ENCODE data around the gene PLXDC1. TPM values are rescaled to one million over a fixed set of nuclear protein-coding genes. Genes with fewer than 3 reads are reported as not detected.

PLXDC1 gene
- total and polyA plus RNA-seq, 11 donors: 4.8 to 17.4 (median 13.3) TPM

DNA sequence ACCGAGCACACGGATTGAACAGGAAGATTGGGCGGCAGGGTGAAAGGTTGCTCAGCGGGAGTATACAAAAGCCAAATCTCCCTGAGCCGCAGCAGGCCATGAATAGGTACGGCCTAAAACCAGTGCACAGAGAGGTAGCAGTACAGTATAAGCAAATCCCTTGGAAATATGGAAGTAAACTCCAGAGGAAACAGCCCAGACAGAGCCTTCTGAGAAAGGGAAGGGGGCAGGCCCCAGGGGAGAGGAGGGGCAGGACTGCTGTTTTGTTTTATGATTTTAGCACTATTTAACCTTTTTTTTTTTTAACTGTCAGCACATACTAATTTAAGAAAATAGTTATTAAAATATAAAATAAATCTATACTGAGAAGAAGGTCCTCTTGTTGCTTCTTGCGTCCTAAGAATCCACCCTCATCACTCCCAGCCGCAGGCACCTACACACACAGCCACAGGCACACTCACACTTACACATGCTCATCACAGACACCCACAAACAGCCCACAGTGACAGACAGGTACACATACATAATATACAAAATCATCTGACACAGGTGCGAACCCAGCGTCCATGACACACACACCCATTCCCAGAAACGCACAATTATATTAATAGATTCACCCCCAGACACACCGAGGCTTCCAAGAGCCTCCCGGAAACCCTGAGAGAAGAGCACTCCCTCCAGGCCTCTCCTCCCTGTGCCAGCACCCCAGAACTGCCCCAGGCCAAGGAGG, 12.8 kb downstream of the PLXDC1 start:
- H3K27me3 ChIP-seq: no peaks in the 10 kb centered on the region
- WGBS, 4 donors: 77 to 84% (median 80%) methylated on average over 12 to 13 of the region's 13 CpGs
- peaks cover 0 to 5% (median 0%) of the 10 kb centered on the region in 9 donors for H3K36me3 ChIP-seq
- no peak overlapping the region for H3K4me3 ChIP-seq
- intact Hi-C loops (cut with DNase I): loop anchor here in 1 of 10 donors (5.0 kb wide), 1 partner anchor 41 kb away; no protein-coding TSS in a partner anchor
- peaks cover 0 to 33% (median 7%) of the 10 kb centered on the region in 12 donors for H3K4me1 ChIP-seq
- no peaks in the 10 kb centered on the region for H3K9me3 ChIP-seq
- DNase-seq: peak in 2 of 5 donors; percentile 31 to 49
- ATAC-seq: peak in 1 of 4 donors; percentile 25
- TF ChIP-seq POLR2A (IDR thresholded peaks at IDR 0.05): no peak
- TF ChIP-seq CTCF (IDR thresholded peaks at IDR 0.05): no peak
- H3K27ac ChIP-seq: peak overlapping the region in 9 of 12 donors; percentile 24 to 62 (median 43)

- WGBS, 4 donors: 69 to 76% (median 72%) methylated on average over 6 of the region's 6 CpGs
- Histone ChIP-seq H3K36me3 (peaks cover 0 to 5% (median 0%) of the 10 kb centered on the region in 9 donors), H3K27ac (peak overlapping the region in 1 of 12 donors; percentile 38), H3K9me3 (no peaks in the 10 kb centered on the region), H3K27me3 (no peaks in the 10 kb centered on the region), H3K4me1 (peaks cover 0 to 39% (median 6%) of the 10 kb centered on the region in 12 donors), H3K4me3 (no peak overlapping the region)
- ATAC-seq (no peak), DNase-seq (peak in 1 of 5 donors; percentile 26)
- TF ChIP-seq POLR2A (IDR thresholded peaks at IDR 0.05) (no peak), CTCF (IDR thresholded peaks at IDR 0.05) (no peak)
- intact Hi-C loops (cut with DNase I): loop anchor here in 1 of 10 donors (5.0 kb wide), 1 partner anchor 38 kb away; no protein-coding TSS in a partner anchor
Observed at GRCh38 chr17:39134878-39135277, 16.6 kb downstream of the PLXDC1 start.

- peak in 3 of 5 donors; percentile 40 to 62 (median 49) for DNase-seq
- no peak overlapping the region for H3K4me3 ChIP-seq
- peaks cover 0 to 24% (median 2%) of the 10 kb centered on the region in 12 donors for H3K4me1 ChIP-seq
- peaks cover 0 to 5% (median 0%) of the 10 kb centered on the region in 9 donors for H3K36me3 ChIP-seq
- H3K9me3 ChIP-seq: no peaks in the 10 kb centered on the region
- intact Hi-C loops (cut with DNase I): no loop called here
- WGBS, 4 donors: 51 to 78% (median 73%) methylated on average over 6 to 7 of the region's 7 CpGs
- H3K27ac ChIP-seq: peak overlapping the region in 6 of 12 donors; percentile 14 to 54 (median 28)
- ATAC-seq: peak; percentile 27 to 85 (median 66)
- no peaks in the 10 kb centered on the region for H3K27me3 ChIP-seq
- TF ChIP-seq POLR2A (IDR thresholded peaks at IDR 0.05): no peak
Observed at GRCh38 chr17:39132192-39132610, 19.2 kb downstream of the PLXDC1 start.

DNA sequence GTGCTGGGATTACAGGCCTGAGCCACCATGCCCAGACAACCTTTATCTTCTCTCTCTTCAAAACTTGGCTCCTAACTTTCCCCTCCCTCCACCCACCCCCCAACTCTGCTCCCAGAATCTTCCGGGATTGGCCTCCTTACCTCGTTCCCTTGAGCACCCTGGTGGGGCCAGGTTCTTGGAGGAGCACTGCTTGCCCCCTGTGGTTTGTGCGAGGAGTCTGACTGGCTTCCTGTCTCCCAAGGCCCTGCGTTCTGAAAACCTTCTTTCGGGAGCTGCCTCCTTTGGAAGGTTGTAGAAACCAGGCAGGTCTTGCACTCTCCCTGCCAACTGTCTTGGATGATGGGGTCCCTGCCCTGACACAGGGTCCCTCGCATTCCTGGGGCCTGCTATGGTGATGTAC, 19.8 kb downstream of the PLXDC1 start:
- Histone ChIP-seq H3K27ac (peak overlapping the region in 8 of 12 donors; percentile 14 to 41 (median 26)), H3K4me3 (no peak overlapping the region), H3K27me3 (no peaks in the 10 kb centered on the region), H3K36me3 (peaks cover 0 to 5% (median 0%) of the 10 kb centered on the region in 9 donors), H3K9me3 (no peaks in the 10 kb centered on the region), H3K4me1 (peaks cover 0 to 24% (median 2%) of the 10 kb centered on the region in 12 donors)
- peak in 3 of 4 donors; percentile 16 to 28 (median 27) for ATAC-seq
- TF ChIP-seq CTCF (IDR thresholded peaks at IDR 0.05): no peak
- no peak for TF ChIP-seq POLR2A (IDR thresholded peaks at IDR 0.05)
- DNase-seq: peak in 1 of 5 donors; percentile 26
- WGBS, 4 donors: 58 to 73% (median 70%) methylated on average over 6 of the region's 6 CpGs
- intact Hi-C loops (cut with DNase I): no loop called here
